IPS-18c (cell line): ENCODE results near the gene MPIG6B.

Experiments used
- H3K4me3 ChIP-seq: 2 replicates; pipeline ENCODE4 v1.7.0; 2013; ENCODE audit warnings: low read depth, mild to moderate bottlenecking, low read length, moderate library complexity; ENCODE audit not compliant: insufficient read depth
- H3K9me3 ChIP-seq: one replicate; pipeline ENCODE4 v1.6.1; 2013; ENCODE audit warnings: mild to moderate bottlenecking, low read length, moderate library complexity; ENCODE audit not compliant: control insufficient read depth, insufficient read depth

Gene MPIG6B

DNA sequence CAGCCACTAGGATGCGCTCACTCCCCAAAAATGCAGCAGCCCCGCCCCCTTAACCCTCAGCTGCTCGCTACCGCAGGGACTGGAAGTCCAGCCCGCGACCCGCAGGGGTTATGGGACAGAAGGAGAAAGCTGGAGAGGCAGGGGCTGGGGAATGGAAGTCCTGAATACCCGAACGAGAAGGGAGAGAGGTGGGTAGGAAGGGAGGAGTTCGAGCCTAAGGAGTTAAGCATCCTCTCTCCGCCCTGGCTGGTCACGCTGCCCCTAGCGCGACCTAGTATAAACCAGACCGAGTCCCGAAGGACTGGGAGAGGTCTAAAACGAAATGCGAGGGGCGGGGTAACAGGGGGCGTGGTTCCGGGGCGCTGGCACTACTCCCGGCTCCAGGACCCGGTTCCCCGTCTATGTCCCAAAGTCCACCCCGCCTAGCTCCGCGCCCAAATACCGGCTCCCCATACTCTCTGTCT is 6.4 kb downstream of the MPIG6B start:
- Histone ChIP-seq H3K4me3 (peak overlapping the region; percentile 90), H3K9me3 (no peaks in the 10 kb centered on the region)

GRCh38 chr6:31729979-31730630 is 6.9 kb downstream of the MPIG6B start:
- H3K4me3 ChIP-seq, result peak overlapping the region; percentile 90
- no peaks in the 10 kb centered on the region for H3K9me3 ChIP-seq

- Histone ChIP-seq H3K9me3 (no peaks in the 10 kb centered on the region), H3K4me3 (no peak overlapping the region; the same call in 1 of the 2 replicates)
Measured at GRCh38 chr6:31730631-31731086, 7.5 kb downstream of the MPIG6B start.

DNA sequence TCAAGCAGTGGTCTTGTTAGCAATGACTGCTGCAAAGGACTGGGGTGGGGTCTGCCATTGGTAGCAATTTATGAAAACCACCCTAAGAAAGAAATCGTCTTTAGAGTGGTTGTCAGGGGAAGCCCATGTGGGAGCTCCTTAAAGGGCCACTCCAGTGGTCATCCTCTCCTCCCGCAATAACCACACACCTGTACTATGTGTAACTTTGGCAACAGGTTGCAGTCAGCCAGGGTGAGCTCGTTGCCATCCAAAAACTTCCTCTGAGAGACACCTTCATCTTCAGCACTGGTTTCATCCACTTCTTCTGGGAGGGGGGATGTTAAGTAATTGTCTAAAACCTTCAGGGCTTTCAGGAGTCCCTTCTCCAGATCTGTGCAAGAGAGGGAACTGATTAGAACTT is 8.9 kb downstream of the MPIG6B start:
- no peaks in the 10 kb centered on the region for H3K9me3 ChIP-seq
- H3K4me3 ChIP-seq, result no peak overlapping the region

DNA sequence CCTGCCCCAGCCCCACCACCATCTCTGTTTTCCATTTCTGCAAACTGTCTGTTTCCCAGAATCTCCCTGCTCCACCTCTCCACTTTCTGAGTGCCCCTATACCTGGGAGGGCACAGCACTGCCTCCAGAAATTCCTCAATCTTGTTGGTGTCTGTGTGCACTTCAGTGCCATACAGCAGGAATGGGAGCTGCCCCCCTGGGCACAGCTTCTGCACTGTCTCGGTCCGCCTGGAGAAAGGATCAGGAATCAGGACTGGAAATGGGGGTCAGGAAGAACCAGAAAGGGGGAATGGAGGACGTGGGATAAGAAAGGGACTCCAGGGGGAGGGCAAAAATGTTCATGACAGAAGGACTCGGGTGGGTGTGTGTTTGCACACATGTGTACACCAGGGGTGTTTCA is 10.6 kb downstream of the MPIG6B start:
- Histone ChIP-seq H3K4me3 (peak overlapping the region; percentile 94; the same call in 1 of the 2 replicates), H3K9me3 (no peaks in the 10 kb centered on the region)

- Histone ChIP-seq H3K4me3 (peak overlapping the region; percentile 94), H3K9me3 (no peaks in the 10 kb centered on the region)
Measured at GRCh38 chr6:31734247-31734820, 11.2 kb downstream of the MPIG6B start.

- Histone ChIP-seq H3K4me3 (peak overlapping the region; percentile 94), H3K9me3 (no peaks in the 10 kb centered on the region)
Measured at GRCh38 chr6:31734821-31735406, 11.7 kb downstream of the MPIG6B start.

GRCh38 chr6:31736021-31736767 is 13.0 kb downstream of the MPIG6B start, which contains the start of gene CLIC1:
Gene CLIC1 (minus strand): TSS chr6:31736530. CDS start chr6:31736300, 230 bp downstream.
- Histone ChIP-seq H3K4me3 (peak within 1 kb of the TSS; percentile 94), H3K9me3 (no peaks in the 10 kb centered on the region)

GRCh38 chr6:31736768-31737314 is 13.7 kb downstream of the MPIG6B start:
- no peaks in the 10 kb centered on the region for H3K9me3 ChIP-seq
- H3K4me3 ChIP-seq, result peak overlapping the region; percentile 94

GRCh38 chr6:31737315-31737990 is 14.3 kb downstream of the MPIG6B start:
- Histone ChIP-seq H3K4me3 (no peak overlapping the region; the same call in 1 of the 2 replicates), H3K9me3 (no peaks in the 10 kb centered on the region)

DNA sequence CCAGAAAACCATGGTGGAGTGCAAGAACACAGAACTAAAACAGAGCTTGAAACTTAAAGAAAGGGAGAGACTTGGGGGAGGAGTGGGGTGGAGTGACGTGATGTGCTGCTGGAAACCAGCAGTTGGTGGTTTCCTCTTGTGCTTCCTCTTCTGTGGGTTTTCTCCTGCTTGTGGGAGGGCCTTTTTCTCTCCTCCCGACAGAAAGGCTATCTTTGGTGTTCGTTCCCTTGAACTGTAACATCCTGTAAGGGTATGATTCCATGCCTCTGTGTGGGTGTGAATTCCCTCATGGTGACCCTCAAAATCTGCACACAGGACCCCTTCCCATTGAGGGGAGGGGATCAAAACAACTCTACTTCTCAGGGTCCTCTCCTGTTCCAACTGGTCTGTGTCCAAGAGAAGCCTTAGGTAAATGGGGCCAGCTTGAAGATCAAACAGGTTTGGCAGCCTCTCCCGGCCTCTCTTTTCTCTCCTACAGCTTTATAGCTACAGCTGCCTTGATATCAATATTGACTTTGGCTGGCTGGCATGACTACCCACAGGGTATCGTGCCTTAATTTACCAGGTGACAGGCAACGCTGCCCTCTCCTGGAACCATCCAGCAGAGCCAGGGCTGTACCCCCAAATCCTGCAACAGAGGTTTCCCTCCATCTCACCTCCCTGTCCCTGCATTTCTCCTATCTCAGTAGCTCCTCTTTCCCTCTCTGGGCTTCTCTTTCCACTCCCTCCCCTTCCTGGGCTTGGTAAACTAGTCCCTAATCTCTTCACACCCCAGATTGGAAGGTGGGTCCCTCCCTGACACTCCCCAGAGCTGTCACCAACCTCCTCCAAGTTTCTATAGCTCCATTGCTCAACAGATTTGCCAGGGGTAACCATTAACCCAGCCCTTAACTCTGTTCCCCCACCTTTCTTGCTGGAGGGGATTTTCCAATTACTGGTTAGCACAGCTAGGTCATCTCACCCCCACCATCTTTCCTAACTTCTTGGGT is 15.1 kb downstream of the MPIG6B start:
- Histone ChIP-seq H3K9me3 (no peaks in the 10 kb centered on the region), H3K4me3 (no peak overlapping the region)

GRCh38 chr6:31739639-31740396 is 16.6 kb downstream of the MPIG6B start, which contains the start of gene MSH5:
Gene MSH5 (plus strand): TSS chr6:31740005. CDS start chr6:31740467, 462 bp downstream.
- Histone ChIP-seq H3K9me3 (no peaks in the 10 kb centered on the region), H3K4me3 (peak within 1 kb of the TSS; percentile 49)

GRCh38 chr6:31740397-31741223 is 17.4 kb downstream of the MPIG6B start:
- Histone ChIP-seq H3K4me3 (peak overlapping the region; percentile 46), H3K9me3 (no peaks in the 10 kb centered on the region)

- H3K9me3 ChIP-seq, result no peaks in the 10 kb centered on the region
- H3K4me3 ChIP-seq, result no peak overlapping the region
Measured at GRCh38 chr6:31741815-31742214, 18.6 kb downstream of the MPIG6B start.
